Colonic mucosa (tissue), 4 donors: ENCODE measurements around the gene UBXN1. TPM values are rescaled to one million over a fixed set of nuclear protein-coding genes. Genes with fewer than 3 reads are reported as not detected.
A peak's percentile ranks its signal among the peaks of the same experiment; 100 is the strongest.
"Not testable (repeated sequence)": the region's sequence is repeated elsewhere in the genome, so short reads cannot be mapped to it uniquely, and the experiment has no call there.

ENCODE experiments used
- DNase-seq: peaks from one replicate; pipeline ENCODE4 v3.0.0-alpha.2; 2020
- H3K27ac ChIP-seq: fragments of 200-600 bp; one replicate; pipeline ENCODE4 v1.8.0; 2021
- H3K27me3 ChIP-seq: fragments of 200-600 bp; one replicate; pipeline ENCODE4 v1.8.0; 2021
- H3K36me3 ChIP-seq: fragments of 200-600 bp; one replicate; pipeline ENCODE4 v1.8.0; 2021
- H3K4me1 ChIP-seq: fragments of 200-600 bp; one replicate; pipeline ENCODE4 v1.8.0; 2021; ENCODE audit warnings: mild to moderate bottlenecking
- H3K4me3 ChIP-seq: fragments of 200-600 bp; one replicate; pipeline ENCODE4 v1.8.0; 2021
- H3K9ac ChIP-seq, 2 donors: one replicate each; pipeline ENCODE4 v1.7.0; 2013; ENCODE audit warnings: control low read depth in 2 of 2, low read depth in 2 of 2, low read length in 2 of 2
- H3K9me3 ChIP-seq: fragments of 200-600 bp; one replicate; pipeline ENCODE4 v1.8.0; 2021
- CTCF ChIP-seq: fragments of 200-600 bp; IDR thresholded peaks from one replicate; pipeline ENCODE4 v1.8.0; 2022; ENCODE audit warnings: antibody characterized with exemption, mild to moderate bottlenecking
- intact Hi-C: fragments of 100-400 bp; cut with DNase I; formaldehyde crosslinking; loops from one replicate; pipeline ENCODE4 v1.14.1; 2022
- total RNA-seq, 2 donors: library from RNA; stranded (reverse); fragmentation: NEBNext Ultra II Directional in 1 of 2; extraction: Animal tissue kit (Norgen Biotek cat#: 25700) in 1 of 2; gene quantifications; one replicate each; pipeline ENCODE4 v1.2.1, GENCODE V29; 2021
- donor health status: healthy.
- donor health status: DM: no; HTN: no; CAD: no.
- donor health status: DM: no; HTN: no; CAD: no.

Gene UBXN1
- total RNA-seq, 2 donors from 2014 or later = 74.8 to 87.8 TPM

DNA sequence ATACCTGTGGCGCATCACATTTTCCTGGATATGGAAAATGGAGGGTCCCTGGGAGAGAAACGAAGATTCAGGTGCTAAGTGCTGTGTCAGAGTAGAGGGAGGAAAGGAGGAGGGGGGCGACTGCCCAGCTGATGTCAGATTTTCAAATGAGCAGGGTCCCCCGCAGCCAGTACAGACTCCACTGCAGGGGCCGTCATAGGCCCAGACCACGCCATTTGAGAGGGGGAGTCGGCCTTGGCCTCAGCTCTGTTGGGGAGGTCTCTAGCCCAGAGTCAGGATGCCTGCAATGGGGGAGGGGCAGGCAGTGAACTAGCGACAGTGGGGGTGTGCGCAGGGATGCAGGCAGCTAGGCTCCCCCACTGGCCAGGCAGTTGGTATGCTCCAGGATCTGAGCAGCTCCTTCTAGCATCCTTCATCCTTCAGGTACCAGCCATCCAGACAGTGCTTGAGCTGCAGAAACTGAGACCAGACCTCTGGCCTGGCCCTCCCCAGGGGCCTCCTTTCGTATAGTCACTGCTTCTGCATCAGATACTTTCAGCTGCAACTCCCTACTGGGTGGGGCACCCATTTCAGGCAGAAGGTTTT, 28.5 kb upstream of the UBXN1 start, which contains the start of the genes BSCL2 and GNG3:
Gene BSCL2, minus strand, starts transcription at position 148 of the 585 bp plus-strand sequence. CDS start 229 bp downstream, outside the sequence.
Gene GNG3, plus strand, starts transcription at position 400 of the 585 bp plus-strand sequence. CDS start 620 bp downstream, outside the sequence.
- Histone ChIP-seq H3K27ac (peak within 1 kb of the TSS; percentile 91), H3K9me3 (no peaks in the 10 kb centered on the region), H3K9ac (peak within 1 kb of the TSS; percentile 75 to 95), H3K4me3 (peak within 1 kb of the TSS; percentile 71), H3K4me1 (peaks cover 8% of the 10 kb centered on the region), H3K27me3 (no peaks in the 10 kb centered on the region), H3K36me3 (no peaks in the 10 kb centered on the region)
- intact Hi-C loops = no loop called here
- no peak for TF ChIP-seq CTCF
- DNase-seq = no peak

- Histone ChIP-seq H3K27ac (peak overlapping the region; percentile 82), H3K9ac (peak overlapping the region; percentile 64 to 95), H3K4me1 (peaks cover 8% of the 10 kb centered on the region), H3K36me3 (no peaks in the 10 kb centered on the region), H3K27me3 (no peaks in the 10 kb centered on the region), H3K9me3 (no peaks in the 10 kb centered on the region), H3K4me3 (peak overlapping the region; percentile 71)
- no peak for DNase-seq
- intact Hi-C loops = no loop called here
- TF ChIP-seq CTCF = no peak
Measured at GRCh38 chr11:62706850-62707247, 28.0 kb upstream of the UBXN1 start.

- peaks cover 8% of the 10 kb centered on the region for H3K4me1 ChIP-seq
- no peaks in the 10 kb centered on the region for H3K36me3 ChIP-seq
- H3K27ac ChIP-seq = peak overlapping the region; percentile 82
- no peak for TF ChIP-seq CTCF
- peak overlapping the region; percentile 71 for H3K4me3 ChIP-seq
- H3K27me3 ChIP-seq = no peaks in the 10 kb centered on the region
- H3K9ac ChIP-seq = peak overlapping the region; percentile 64 to 95
- no peaks in the 10 kb centered on the region for H3K9me3 ChIP-seq
- intact Hi-C loops = no loop called here
- DNase-seq = peak; percentile 96
Measured at GRCh38 chr11:62705880-62706849, 27.3 kb upstream of the UBXN1 start.

- Histone ChIP-seq H3K27ac (peak overlapping the region; percentile 82), H3K9me3 (no peaks in the 10 kb centered on the region), H3K9ac (peak overlapping the region; percentile 6 to 95), H3K4me1 (peaks cover 8% of the 10 kb centered on the region), H3K36me3 (no peaks in the 10 kb centered on the region), H3K4me3 (peak overlapping the region; percentile 71), H3K27me3 (no peaks in the 10 kb centered on the region)
- TF ChIP-seq CTCF = no peak
- DNase-seq = no peak
- intact Hi-C loops = no loop called here
Measured at GRCh38 chr11:62705413-62705812, 26.5 kb upstream of the UBXN1 start.

DNA sequence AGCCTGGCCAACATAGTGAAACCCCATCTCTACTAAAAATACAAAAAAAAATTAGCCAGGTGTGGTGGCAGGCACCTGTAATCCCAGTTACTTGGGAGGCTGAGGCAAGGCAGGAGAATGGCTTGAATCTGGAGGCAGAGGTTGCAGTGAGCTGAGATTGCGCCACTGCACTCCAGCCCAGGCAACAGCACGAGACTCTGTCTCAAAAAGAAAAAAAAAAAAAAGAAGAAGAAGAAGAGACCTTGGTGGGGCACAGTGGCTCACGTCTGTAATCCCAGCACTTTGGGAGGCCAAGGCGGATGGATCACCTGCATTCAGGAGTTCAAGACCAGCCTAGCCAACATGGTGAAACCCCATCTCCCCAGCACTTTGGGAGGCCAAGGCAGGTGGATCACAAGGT, 25.0 kb upstream of the UBXN1 start:
- intact Hi-C loops, DNase-seq: not testable (repeated sequence)

More for the DNA sequence above, 25.0 kb upstream of the UBXN1 start:
- H3K9me3 ChIP-seq, H3K27me3 ChIP-seq, H3K27ac ChIP-seq, H3K4me1 ChIP-seq, H3K4me3 ChIP-seq, H3K9ac ChIP-seq, H3K36me3 ChIP-seq: not testable (repeated sequence)
